RPMI7951 (cell line): Measurements from ENCODE around the gene FCGR3A. TPM values are rescaled to one million over a fixed set of nuclear protein-coding genes. Genes with fewer than 3 reads are reported as not detected.
"Not testable (repeated sequence)": the region's sequence is repeated elsewhere in the genome, so short reads cannot be mapped to it uniquely, and the experiment has no call there.

Experiments
- DNase-seq: peaks from one replicate; pipeline ENCODE4 v3.0.0-alpha.2; 2012; ENCODE audit warnings: low read depth
- total RNA-seq: library from RNA; depleted of rRNA; stranded (reverse); fragments of >200 nt; shearing (Covaris generic); gene quantifications from 2 replicates; pipeline ENCODE4 v1.2.3, GENCODE V29; 2014; rRNA removed

FCGR3A gene
- not detected in 2 replicates for total RNA-seq

DNA sequence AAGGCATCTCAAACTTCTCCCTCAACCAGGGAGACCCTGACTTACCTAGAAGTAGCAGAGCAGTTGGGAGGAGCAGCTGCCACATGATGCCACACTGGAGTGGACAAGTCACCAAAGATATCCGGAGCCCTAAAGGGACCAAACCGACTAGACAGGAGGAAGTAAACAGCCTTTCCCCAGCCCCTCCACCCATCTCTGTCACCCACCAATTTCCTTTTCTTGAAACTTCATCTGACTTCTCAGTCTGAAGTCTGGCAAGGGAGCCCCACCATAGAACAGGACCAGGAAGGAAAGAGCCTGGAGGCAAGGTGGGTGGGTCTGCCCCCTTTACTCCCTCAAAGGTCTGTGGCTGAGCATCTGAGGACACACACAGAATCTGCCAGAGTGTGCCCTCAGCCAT is at the start of gene FCGR3A:
Gene FCGR3A, minus strand, starts transcription at position 167 of the 400 bp plus-strand sequence. Its CDS starts 82 bp downstream, at position 85.
- no peak for DNase-seq

DNA sequence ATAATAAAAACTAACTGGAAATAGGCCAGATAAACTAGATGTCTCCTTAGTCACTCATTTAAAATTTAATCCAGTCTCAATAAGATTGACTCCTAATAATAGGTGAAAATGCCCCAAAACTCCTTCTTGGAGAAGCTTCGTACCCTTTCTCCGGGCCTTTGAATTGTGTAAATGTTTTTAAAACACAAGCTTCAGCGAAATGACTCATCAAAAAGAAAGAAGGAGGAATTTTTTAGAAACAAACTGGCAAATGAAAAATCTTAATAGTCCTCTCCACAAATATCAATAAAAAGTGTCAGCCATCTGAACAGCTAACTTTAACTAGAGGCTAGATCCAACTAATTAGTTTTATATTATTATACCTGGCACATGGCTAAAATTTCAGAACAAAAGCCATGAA is 47.5 kb upstream of the FCGR3A start:
- DNase-seq, result not testable (repeated sequence)

DNA sequence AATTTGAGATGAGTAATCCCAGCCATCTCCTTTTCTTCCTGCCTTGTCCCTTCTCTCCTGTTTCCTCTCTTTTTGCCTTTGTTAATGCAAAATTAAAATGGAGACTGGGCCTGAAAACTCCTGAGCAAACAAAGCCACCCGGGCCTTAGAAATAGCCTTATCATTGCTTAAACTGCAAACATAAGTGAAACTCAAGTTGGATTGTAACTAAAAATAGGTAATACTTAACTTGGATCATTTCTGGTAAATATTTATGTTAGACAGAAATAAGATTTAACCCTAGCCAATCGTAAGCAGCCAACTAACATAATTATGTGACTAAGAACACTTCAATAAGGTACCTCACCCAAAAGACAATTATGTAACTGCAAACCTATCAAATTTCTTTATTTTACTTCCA is 46.0 kb upstream of the FCGR3A start:
- not testable (repeated sequence) for DNase-seq

DNA sequence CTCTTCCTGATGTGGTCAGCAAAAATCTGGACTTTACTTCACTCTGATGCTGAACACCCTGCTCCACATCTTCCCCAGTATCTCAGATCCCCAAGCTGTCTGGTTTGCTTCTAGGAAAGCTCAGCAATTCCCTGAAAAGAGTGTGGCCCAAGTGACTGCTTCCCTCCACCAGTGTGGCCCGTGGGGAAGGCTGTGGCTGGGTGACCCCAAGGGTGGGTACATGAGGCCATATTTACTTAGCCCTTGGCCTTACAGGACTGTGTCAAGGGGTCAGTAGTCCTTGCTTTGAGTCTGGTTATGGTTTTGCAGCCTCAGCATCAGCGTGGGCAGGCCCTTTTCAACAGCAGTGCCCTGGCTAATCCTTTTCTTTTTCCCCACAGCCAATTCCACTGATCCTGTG is 45.6 kb upstream of the FCGR3A start:
- DNase-seq, result not testable (repeated sequence)

DNA sequence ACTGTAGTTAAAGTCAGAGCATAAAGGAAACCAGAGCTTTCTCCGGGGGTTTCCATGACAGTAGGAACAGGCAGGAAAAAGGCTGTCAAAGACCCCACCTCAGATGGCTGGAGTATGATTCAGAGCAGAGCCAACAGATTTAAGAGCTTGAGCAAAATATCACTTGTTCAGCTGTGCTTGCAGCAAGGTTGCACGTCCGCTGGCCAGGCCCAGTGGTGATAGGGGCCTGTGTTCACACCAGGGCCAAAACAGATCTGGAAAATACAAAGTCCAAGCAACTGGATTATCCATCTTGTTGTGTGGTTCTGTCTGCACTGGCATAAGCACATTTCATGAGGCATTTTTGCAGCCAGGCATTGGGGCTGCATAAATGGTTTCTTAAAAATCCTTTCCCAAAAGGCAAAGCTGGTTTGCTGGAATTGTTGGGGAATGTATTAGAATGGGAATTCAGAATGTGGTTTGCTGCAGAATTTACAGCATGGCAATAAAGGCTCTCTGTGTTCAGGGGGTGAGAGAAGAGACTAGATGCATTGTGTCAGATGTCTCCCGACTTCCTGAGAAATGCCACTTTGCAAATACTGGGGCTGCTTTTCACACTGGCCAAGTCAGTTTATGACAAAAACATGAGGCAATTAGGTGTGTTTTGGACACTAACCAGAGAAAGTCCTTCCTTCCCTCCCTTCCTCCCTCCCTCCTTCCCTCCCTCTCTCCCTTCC is 44.8 kb upstream of the FCGR3A start:
- DNase-seq, result peak; percentile 41

DNA sequence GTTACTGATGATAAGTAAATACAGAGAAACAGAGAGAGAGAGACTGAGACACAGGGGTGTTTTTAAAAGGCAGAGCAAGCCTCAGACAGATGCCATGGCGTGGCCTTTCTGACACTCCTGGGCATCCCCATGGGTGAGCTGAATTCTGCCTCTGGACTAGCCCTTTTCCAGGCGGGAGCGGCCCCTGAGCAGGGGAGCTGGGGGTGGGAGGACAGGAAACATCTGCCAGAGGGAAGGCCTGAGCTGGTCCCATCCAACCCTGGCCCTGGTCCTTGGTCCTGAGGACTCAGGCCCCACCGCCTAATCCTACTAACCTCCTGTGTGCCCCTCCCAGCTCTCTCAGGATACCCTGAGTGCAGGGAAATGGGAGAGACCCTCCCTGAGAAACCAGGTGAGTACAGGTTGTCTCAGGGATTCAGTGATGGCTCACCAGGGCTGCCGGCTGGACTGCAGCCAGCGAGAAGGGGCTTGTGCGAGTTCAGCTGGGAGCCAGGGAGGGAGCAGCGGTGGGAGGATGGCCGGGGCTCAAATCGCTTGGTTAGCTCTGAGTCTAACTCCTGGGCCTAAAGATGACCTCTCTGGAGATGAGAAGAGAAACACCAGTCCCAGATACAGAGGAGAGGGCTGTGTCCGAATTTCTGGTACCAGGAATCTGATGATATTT is 43.6 kb upstream of the FCGR3A start:
- DNase-seq, result not testable (repeated sequence)

DNA sequence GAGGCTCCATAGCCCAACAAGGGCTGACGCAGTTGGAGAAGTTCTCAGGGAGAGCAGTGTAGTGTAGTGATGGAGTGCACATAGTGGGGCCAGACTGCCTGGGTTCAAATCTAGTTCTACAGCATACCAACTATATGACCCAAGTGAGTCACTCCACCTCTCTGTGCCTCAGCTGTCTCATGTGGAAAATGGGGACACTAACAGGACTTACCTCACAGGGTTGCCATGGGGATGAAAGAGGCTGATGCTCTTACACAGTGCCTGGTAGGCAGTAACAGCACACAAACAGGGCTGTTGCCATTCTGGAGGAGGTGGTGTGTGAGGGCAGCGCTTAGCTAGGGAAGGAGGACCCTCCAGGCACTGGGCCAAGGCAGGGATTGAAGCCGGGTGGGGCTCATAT is 43.0 kb upstream of the FCGR3A start:
- DNase-seq, result not testable (repeated sequence)

DNA sequence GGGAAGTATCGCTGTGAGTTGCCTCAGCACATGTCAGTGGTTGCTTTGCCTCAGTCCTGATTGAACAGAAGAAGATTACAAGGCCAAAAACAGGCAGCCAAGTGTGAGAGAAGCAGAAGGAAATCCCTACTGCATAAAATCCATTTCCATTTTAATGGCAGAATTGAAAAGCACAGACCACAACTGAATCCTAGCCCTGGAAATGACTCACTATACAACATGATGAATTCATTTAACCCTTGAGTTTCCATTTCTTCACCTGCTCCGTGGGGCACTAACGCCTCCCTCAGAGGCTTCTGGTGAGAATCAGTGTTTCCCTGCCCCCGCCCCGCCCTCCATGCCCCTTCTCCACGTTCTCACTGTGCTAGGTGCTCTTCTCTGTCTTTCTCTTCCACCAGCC is 40.3 kb upstream of the FCGR3A start:
- DNase-seq, result not testable (repeated sequence)

DNA sequence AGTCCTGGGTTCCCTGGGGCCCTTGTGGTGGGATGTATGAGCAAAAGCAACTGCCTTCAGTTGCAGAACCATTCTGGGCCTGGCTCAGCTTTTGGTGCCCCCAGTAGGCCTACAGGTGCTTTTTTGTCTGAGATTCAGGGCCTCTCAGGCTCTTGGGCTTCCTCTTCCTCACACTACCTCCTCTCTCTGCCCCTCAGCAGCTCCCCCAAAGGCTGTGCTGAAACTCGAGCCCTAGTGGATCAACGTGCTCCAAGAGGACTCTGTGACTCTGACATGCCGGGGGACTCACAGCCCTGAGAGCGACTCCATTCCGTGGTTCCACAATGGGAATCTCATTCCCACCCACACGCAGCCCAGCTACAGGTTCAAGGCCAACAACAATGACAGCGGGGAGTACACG is 39.7 kb upstream of the FCGR3A start:
- DNase-seq, result not testable (repeated sequence)

DNA sequence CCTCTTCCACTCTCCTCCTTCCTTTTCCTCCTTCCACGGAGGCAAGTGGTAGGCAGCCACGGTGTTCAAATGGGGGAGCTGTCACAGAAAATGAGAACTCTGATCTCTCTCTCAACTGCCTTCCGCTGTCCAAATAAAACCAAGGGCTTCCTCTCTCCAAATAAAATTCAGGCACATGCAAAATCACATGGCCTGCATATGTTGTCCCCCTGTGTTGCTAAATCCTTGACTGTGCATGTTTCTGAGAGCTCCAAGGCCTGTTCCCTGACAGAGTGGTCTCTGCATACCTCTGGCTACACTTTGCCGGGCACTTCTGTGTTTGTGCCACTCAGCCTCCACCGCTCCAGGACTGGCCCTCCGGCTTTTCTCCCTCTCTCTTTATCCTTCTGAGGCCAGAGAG is 39.0 kb upstream of the FCGR3A start:
- DNase-seq, result not testable (repeated sequence)

DNA sequence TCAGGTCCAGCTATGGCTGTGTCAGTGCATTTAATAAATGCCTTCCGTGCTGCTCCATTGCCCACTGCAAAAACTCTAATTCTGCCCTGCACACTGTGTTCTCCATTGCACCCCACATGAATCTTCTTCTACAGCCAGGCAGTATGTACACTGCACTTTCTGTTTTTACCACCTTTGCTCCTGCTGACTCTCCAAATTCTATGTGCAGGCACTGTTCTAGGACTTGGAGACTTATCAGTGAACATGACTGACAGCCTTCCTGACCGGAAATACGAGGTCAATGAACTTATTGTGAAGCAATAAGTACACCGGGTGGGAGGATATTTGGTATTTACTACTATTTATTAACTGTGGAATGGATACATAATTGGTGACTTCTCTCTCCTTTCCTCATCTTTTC is 33.3 kb upstream of the FCGR3A start:
- DNase-seq, result not testable (repeated sequence)

DNA sequence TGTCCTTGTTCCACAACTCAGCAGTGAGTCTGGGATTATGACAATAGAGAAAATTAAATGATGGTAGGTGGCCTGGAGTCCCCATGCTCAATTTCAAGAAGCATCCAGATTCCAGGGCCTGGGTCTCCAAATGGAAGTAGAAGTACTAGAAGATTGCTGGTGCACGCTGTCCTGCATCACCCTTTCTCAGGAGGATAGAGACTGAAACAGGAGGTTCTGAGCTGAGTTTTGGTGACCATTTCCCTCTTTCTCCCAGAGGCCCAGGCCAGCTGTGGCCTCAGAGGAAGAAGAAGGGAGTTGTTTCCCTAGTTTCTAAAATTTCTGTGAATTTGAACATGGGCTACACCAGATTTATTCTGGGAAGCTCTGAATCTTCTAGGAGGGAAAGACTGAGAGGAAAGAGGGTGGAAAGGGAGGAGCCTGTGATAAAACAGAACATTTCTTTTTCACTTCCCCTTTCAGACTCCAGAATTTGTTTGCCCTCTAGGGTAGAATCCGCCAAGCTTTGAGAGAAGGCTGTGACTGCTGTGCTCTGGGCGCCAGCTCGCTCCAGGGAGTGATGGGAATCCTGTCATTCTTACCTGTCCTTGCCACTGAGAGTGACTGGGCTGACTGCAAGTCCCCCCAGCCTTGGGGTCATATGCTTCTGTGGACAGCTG is 31.4 kb upstream of the FCGR3A start:
- DNase-seq, result not testable (repeated sequence)

DNA sequence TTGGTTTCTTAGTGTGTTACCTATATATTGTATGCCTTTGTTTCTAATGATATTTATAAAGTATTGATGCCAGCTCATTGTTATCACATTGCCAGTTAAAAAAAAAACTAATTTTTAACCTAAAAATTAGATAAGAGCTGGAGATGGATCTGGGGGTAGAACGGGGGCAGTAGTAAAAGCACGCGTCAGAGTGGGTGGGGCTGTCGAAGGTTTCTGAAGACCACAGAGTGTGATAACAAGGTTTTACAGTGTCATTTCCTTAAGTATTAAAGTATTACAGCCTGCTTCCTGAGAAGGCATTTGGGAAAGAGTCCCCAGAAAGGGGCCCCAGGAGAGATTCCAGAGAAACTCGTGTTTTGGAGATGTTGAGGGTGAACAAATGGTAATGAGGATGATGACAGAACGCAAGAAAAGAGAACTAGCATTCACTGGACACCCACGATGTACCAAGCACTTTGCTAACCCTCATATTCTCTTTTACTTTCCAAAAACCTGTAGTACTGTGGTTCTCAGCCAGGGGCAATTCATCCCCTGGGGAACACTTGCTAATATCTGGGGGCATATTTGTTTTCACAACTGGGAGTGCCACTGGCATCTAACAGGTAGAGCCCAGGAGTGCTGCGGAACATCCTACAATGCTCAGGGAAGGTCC is 30.4 kb upstream of the FCGR3A start:
- DNase-seq, result not testable (repeated sequence)

DNA sequence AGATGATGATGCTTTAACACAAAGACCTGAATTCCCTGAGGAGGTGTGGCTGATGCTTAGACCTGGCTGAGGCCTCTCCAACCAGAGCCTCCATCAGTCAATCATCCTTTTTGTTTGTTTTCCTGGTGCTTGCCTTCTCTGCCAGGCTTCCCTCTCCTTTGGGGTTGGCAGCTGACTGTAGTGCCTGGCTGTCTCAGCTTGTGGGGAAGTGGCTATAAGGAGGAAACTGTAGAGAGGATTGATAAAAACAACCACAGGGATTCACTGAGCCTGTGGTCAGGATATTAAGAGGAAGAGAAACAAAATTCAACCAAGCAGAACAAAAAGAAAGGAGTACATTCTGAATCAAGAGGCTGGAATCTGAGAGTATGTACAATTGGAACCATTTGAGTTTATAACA is 27.1 kb upstream of the FCGR3A start:
- not testable (repeated sequence) for DNase-seq

DNA sequence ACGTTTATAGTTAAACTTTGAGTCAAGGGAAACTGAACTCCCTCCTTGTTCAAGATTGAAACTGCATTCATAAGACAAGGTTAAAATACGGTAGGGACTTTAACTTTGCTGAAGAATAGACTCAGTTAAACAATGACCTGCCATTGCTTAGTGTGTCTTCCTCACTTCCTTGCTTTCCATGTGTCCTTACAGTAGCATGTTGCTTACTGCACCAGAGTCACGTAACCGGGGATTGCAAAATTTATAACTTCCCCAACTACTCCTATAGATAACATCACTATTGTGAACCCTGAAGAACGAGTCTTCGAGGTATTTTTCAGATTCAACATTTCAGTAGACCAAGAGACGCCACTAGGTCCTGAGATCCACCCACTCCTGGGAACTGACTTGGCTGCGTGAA is 22.1 kb upstream of the FCGR3A start:
- not testable (repeated sequence) for DNase-seq

DNA sequence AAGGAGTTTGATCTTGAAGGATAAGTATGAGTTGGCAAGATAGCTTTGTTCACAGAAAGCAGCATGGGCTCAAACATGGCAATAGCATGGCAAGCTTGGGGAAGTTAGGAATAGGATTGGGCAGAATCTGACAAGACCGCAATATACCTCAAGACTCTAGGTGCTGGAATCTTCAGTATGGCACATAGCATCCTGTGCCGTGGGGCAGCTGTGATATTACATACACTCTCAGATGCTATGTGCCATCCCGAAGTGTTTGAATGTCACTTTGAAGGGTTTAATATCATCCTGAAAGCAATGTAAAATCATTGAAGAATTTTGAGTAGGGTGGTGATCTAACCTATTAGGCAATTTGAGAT is 17.0 kb upstream of the FCGR3A start:
- DNase-seq, result not testable (repeated sequence)

DNA sequence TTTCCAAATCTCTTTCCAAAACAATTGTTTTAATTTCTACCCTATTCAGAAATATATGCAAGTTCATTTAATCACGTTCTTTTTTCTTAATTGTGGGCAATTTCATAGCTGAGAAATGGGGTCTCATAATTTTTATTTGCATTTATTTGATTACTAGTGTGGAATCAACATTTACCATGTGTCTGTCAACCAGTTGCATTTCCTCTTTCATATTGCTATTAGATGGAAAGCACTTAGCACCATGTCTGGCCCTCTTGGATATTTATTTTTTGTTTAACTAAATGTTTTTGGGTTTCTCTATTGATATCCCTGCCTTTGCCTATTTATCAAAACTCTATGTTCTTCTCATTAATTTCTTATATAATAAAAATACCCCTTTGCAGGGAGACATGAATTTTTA is 13.9 kb upstream of the FCGR3A start:
- DNase-seq, result not testable (repeated sequence)

DNA sequence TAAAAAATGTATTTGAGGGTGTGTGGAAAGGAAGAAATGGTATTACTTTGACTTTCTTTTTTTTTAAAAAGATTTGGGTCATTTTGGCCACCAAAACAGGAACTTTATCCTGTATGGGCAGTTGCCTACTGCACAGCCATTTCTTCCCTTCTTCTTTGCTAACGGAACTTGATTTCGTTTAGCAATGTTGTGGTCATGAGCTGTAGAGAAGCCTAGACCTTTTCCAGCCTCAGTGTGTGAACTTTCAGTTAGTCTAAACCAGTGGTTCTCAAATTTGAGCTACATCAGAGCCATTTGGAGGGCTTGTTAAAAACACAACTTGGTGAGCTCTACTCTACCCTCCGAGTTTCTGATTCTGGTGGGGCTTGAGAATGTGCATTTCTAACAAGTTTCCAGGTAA is 12.8 kb upstream of the FCGR3A start:
- not testable (repeated sequence) for DNase-seq

DNA sequence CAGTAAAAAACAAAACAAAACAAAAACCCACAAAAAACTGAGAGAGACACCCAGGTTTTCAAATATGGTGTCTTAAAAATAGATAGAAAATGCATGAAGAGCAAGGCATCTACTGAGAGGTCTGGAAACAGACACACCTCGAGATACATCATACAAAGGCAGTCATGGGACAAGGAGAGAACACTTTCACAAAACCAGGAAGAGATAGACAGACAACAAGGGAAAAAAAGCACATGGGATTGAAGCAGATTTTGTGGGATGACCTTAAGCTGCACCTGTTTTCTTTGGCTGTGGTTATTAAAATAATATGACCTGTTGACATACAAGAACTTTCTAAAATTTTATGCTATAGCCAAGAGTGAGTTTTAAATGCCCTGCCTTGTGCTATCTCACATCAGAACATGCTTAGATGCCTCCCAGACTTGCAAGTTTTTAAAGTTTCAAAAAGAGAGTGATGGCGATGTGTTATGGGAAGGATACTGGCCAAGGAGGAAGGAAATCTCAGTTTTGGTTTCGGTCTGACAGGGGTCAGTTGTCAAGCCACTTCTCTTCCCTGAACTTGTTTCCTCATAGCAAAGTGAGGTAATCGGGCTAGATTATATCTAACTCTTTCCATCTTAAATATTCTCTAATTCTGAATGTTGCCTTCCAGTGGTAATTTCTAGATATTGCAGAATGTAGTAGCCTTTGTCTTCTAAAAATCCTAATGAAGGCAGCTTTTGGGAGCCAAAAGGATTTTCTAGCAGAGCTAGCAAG is 11.5 kb upstream of the FCGR3A start:
- peak; percentile 26 for DNase-seq

DNA sequence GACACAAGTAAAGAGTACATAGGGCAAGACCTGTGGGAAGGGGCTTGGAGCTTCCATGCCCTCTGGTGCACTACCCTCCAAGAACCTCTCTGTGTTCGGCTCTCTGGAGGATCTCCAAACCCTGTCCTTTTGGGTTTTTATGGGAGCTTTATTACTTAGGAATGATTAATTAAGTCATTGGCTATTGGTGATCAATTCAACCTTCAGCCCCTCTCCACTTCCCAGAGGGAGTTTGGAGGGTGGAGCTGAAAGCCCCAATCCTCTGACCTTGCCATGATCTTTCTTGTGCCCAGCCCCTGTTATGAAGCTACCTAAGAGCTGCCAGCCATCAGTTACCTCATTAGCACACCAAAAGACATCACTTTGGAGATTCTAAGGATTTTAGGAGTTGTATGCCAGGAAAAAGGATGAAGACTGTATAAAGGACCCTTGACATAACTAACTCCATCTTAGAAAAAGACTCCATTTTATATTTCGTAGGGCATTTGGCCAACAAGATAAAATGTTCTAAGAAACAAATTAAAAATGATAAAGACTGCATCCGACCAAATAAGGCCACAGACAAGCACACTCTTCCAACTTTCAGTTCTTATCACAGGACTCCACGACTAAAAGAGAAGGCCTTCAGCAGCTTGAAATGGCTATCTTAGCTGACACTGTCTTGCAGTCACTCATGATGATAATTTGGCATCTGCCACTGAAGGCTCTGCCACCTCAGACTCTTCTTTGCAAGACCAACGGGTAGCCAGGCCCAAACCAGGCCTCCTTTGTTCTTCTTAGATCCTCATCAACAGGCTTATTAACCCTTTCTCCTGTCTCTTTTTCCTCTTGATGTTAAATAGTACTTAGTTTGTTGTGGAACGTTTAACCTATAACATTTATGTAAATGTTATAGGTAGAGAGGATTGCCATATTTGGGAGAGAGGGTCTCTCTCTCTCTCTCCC is 8.2 kb upstream of the FCGR3A start:
- DNase-seq, result not testable (repeated sequence)
